ENCODE data around the gene FIG4.

- TF ChIP-seq CTCF (conservative IDR thresholded peaks at IDR 0.05; ENCODE audit: low read depth, low read length) (no peak), EZH2 (IDR thresholded peaks at IDR 0.05; ENCODE audit: borderline replicate concordance, low read depth, low read length, poor library complexity, severe bottlenecking) (no peak)
Observed at GRCh38 chr6:109686566-109687265, 4.4 kb upstream of the FIG4 start.

All from A673 (cell line).